GM18520 (cell line): Measurements from ENCODE around the gene SRC.

ENCODE experiments used
- ATAC-seq: cut with Tn5 transposase; IDR thresholded peaks from one replicate; pipeline ENCODE4 v1.9.1; 2021; ENCODE audit not compliant: unreplicated experiment

SRC gene

GRCh38 chr20:37393863-37394542 is 48.1 kb downstream of the SRC start:
- ATAC-seq, result no peak

DNA sequence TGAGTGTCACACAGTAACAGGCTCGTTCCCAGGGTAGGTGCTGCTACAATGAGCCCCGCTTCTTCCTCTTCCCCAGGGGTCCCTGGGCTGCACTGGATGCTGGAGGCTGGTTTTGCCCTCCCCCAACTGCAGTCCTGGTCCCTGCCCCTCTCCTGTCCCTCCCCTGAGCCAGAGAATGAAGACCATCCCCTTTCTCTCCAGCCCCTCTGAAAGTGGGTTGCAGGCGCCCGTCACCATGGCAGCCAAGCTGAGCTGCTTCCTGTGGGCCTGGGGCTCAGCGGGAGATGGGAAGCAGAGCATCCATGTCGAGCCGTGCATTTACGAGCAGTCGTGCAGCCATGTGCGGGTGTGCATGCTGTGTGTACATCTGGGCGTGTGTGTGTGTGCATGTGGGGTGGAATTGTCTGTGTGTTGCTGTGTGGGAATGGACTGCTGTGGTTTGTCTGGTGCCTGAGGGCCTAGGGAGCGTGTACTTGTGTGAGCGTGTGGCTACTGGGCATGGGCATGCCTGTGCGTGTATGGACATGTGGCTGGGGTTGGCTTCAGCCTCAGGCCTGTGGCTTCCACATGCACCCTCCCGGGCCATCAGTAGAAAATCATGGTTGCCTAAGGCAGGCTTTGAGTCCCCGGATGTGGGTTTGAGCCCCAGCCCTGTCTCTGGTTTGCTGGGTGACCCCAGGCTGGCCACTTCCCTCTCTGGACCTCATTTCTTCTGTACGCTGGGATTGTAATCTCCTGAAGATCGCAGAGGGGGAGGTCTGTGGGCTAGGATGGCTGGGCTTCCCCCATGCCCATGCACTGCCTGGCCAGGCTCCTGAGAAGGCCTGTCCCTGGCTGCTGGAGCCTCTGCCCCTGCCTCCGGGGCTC is 48.8 kb downstream of the SRC start:
- no peak for ATAC-seq

- ATAC-seq, result no peak
Measured at GRCh38 chr20:37395410-37395797, 49.5 kb downstream of the SRC start.

- no peak for ATAC-seq
Measured at GRCh38 chr20:37395921-37396415, 50.0 kb downstream of the SRC start.

- ATAC-seq, result no peak
Measured at GRCh38 chr20:37396416-37397075, 50.6 kb downstream of the SRC start.

DNA sequence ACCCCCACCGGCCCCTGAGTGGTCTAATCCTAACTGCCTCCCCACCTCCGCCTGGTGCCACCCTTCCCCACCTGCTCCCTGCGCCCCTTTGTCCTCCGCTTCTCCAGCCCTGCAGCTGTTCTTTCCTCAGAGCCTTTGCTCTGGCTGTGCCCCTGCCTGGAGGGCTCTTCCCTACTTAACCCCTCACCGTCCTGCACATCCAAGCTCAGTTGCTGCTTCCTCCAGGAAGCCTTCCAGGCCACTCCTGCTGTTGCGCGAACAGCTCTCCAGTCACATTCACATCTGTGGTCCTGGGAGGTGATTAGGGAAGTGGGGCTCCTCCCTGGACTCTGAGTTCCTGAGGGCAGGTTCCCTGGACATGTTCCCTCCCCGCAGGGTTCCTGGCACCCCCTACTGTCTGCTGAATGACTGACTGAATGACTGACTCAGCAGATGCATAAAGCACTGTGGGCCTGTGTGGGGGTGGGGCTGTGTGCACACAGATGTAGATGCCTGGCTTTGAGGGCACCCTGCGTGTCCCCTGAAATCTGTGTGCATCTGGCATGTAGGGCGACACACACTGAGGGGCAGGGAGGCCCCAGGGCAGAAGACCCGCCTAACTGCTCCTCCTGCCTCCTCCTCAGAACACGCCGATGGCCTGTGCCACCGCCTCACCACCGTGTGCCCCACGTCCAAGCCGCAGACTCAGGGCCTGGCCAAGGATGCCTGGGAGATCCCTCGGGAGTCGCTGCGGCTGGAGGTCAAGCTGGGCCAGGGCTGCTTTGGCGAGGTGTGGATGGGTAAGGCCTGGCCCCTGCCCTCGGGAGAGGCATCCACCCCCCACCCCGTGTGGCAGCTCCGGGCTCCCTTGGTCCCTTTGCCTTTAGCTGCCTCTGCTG is 51.4 kb downstream of the SRC start:
- ATAC-seq, result no peak

- ATAC-seq, result no peak
Measured at GRCh38 chr20:37397954-37398749, 52.2 kb downstream of the SRC start.

- no peak for ATAC-seq
Measured at GRCh38 chr20:37398750-37399621, 53.0 kb downstream of the SRC start.

DNA sequence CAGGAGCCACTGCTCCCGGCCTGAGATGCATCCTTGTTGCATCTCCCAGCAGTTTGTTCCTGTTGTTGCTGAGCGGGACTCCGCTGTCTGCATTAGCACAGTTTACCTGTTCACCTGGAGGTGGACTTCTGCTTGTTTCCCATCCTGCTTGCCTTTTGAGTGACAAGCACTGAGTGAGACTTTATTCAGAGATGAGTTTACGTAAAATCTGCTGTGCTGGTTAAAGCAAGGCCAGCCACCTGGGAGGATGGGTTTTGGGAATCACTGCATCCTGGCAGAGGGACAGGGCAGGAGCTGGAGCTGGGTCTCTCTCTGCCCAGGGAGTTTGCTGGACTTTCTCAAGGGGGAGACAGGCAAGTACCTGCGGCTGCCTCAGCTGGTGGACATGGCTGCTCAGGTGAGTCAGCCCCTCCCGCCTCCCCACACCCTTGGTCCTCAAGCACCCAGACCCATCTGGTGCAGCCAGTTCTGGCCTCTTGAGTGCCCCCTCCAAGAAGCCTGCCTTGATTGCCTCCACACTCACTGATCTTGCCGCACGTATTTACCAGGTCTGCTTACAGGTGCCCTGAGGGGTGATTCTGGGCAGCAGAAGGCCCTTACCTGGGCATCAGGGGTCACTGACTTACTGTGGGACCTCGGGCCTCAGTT is 55.5 kb downstream of the SRC start:
- no peak for ATAC-seq

GRCh38 chr20:37401930-37402675 is 56.2 kb downstream of the SRC start:
- ATAC-seq, result no peak

GRCh38 chr20:37403107-37404033 is 57.4 kb downstream of the SRC start:
- ATAC-seq, result no peak

DNA sequence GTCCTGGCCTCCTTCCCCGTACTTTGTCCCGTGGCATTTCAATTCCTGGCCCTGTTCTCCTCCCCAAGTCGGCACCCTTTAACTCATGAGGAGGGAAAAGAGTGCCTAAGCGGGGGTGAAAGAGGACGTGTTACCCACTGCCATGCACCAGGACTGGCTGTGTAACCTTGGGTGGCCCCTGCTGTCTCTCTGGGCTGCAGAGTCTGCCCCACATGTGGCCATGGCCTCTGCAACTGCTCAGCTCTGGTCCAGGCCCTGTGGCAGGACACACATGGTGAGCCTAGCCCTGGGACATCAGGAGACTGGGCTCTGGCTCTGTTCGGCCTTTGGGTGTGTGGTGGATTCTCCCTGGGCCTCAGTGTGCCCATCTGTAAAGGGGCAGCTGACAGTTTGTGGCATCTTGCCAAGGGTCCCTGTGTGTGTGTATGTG is 58.5 kb downstream of the SRC start:
- no peak for ATAC-seq

DNA sequence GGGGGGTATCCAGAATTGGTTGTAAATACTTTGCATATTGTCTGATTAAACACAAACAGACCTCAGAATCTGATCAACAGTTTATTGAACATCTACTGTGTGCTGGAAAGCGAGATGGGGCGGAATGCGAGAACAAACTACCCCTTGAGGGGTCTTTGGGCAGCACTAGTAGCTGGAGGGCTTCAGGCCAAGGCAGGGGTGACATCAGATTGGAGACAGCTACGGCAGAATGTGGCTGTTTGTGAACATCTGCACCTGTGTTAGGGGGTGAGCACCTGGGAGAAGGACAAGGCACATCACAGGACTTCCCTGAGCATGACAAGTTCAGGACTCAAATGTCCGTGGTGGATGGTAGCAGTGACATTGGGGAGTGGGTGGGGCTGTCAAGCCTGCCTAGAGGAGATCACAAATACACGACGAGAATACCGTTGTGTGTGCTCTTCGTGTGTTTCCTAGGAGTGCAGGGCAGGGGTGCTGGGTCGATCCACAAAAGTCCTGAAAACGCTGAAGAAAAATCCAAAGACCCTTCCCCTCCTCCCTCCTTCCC is 59.5 kb downstream of the SRC start:
- no peak for ATAC-seq

- ATAC-seq, result no peak
Measured at GRCh38 chr20:37406010-37406998, 60.4 kb downstream of the SRC start.

DNA sequence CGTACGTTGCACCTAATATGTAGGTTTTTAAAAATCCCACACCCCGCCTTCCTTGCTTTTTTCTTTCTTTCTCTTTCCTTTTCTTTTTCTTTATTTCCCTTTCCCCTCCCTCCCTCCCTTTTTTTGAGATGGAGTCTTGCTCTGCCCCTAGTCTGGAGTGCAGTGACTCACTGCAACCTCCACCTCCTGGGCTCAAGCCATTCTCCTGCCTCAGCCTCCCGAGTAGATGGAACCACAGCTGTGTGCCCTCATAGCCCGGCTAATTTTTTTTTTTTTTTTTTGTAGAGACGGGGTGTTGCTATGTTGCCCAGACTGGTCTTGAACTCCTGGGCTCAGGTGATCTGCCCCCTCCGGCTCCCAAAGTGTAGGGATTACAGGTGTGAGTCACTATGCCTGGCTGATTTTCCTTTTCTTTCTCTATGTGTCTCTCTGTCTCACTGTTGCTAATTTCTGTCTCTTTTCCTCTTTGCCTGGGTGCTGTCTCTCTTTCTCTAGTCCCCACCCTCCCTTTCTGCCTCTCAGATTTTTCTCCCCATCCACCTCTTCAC is 61.2 kb downstream of the SRC start:
- ATAC-seq, result no peak
